ENCODE results near the gene ANKRD11.

Gene ANKRD11

GRCh38 chr16:89341279-89341678, 149.1 kb downstream of the ANKRD11 start:
- WGBS, 2 donors (ENCODE audit: extremely low coverage in 2 of 2, insufficient read length in 2 of 2, insufficient replicate concordance in 1 of 2) = no CpG with 5 or more reads among the region's 7 CpGs
- Histone ChIP-seq H4K91ac (ENCODE audit: low read depth, low read length, poor library complexity) (no peak overlapping the region), H3K9ac (ENCODE audit: low read depth, low read length, poor library complexity) (no peak overlapping the region), H3K4ac (ENCODE audit: low read length) (no peak overlapping the region), H3K4me2 (ENCODE audit: insufficient read depth, low read length, poor library complexity, severe bottlenecking) (no peak overlapping the region), H3K4me3 (ENCODE audit: low read length in 2 of 2) (no peak overlapping the region), H3K9me3 (replicated peaks in 1 of 2; ENCODE audit: control insufficient read depth in 2 of 2, insufficient read depth in 1 of 2, low read depth in 1 of 2, low read length in 2 of 2) (no peaks in the 10 kb centered on the region), H2AFZ (ENCODE audit: low read length) (no peak overlapping the region), H2BK120ac (ENCODE audit: low read depth, low read length) (no peak overlapping the region), H2BK12ac (ENCODE audit: low read length) (no peak overlapping the region), H3K14ac (ENCODE audit: low read length) (no peak overlapping the region), H2BK5ac (ENCODE audit: low read length) (no peak overlapping the region), H3K18ac (ENCODE audit: low read length) (no peak overlapping the region), H3K27me3 (ENCODE audit: control insufficient read depth in 3 of 3, insufficient read depth in 3 of 3, low read depth in 1 of 3, low read length in 3 of 3) (no peaks in the 10 kb centered on the region), H3K4me1 (ENCODE audit: control insufficient read depth in 2 of 2, insufficient read depth in 1 of 2, low read depth in 1 of 2, low read length in 2 of 2) (peaks cover 12 to 15% of the 10 kb centered on the region in 2 donors), H4K8ac (ENCODE audit: low read depth, low read length) (no peak overlapping the region), H3K27ac (replicated peaks; ENCODE audit: low read length) (no peak overlapping the region), H2AK5ac (ENCODE audit: low read depth, low read length) (no peak overlapping the region), H3K23ac (ENCODE audit: low read depth, low read length, poor library complexity) (peak overlapping the region; percentile 75), H3K36me3 (replicated peaks in 1 of 2; ENCODE audit: control insufficient read depth in 2 of 2, insufficient read depth in 2 of 2, low read length in 2 of 2) (peaks cover 3 to 11% of the 10 kb centered on the region in 2 donors), H3K79me1 (ENCODE audit: low read depth, low read length) (peaks cover 26% of the 10 kb centered on the region), H2BK15ac (ENCODE audit: low read length) (no peak overlapping the region)
- DNase-seq (ENCODE audit: low spot score) = no peak

- peaks cover 39% of the 10 kb centered on the region for H3K79me1 ChIP-seq (ENCODE audit: low read depth, low read length)
- peaks cover 3 to 11% of the 10 kb centered on the region in 2 donors for H3K36me3 ChIP-seq (replicated peaks in 1 of 2; ENCODE audit: control insufficient read depth in 2 of 2, insufficient read depth in 2 of 2, low read length in 2 of 2)
- H4K91ac ChIP-seq (ENCODE audit: low read depth, low read length, poor library complexity) = no peak overlapping the region
- H3K27ac ChIP-seq (replicated peaks; ENCODE audit: low read length) = no peak overlapping the region
- H4K8ac ChIP-seq (ENCODE audit: low read depth, low read length) = no peak overlapping the region
- no peak overlapping the region for H2BK120ac ChIP-seq (ENCODE audit: low read depth, low read length)
- H3K4me3 ChIP-seq (ENCODE audit: low read length in 2 of 2) = no peak overlapping the region
- H3K14ac ChIP-seq (ENCODE audit: low read length) = no peak overlapping the region
- no peak overlapping the region for H2BK5ac ChIP-seq (ENCODE audit: low read length)
- H3K27me3 ChIP-seq (ENCODE audit: control insufficient read depth in 3 of 3, insufficient read depth in 3 of 3, low read depth in 1 of 3, low read length in 3 of 3) = no peaks in the 10 kb centered on the region
- no peak overlapping the region for H3K9ac ChIP-seq (ENCODE audit: low read depth, low read length, poor library complexity)
- H3K4me2 ChIP-seq (ENCODE audit: insufficient read depth, low read length, poor library complexity, severe bottlenecking) = no peak overlapping the region
- WGBS, 2 donors (ENCODE audit: extremely low coverage in 2 of 2, insufficient read length in 2 of 2, insufficient replicate concordance in 1 of 2) = no CpG with 5 or more reads among the region's 6 CpGs
- no peak overlapping the region for H3K18ac ChIP-seq (ENCODE audit: low read length)
- no peak overlapping the region for H2BK12ac ChIP-seq (ENCODE audit: low read length)
- H3K4me1 ChIP-seq (ENCODE audit: control insufficient read depth in 2 of 2, insufficient read depth in 1 of 2, low read depth in 1 of 2, low read length in 2 of 2) = peaks cover 22% of the 10 kb centered on the region in 2 donors
- H3K4ac ChIP-seq (ENCODE audit: low read length) = no peak overlapping the region
- H2AK5ac ChIP-seq (ENCODE audit: low read depth, low read length) = no peak overlapping the region
- H2AFZ ChIP-seq (ENCODE audit: low read length) = no peak overlapping the region
- no peak overlapping the region for H3K23ac ChIP-seq (ENCODE audit: low read depth, low read length, poor library complexity)
- no peaks in the 10 kb centered on the region for H3K9me3 ChIP-seq (replicated peaks in 1 of 2; ENCODE audit: control insufficient read depth in 2 of 2, insufficient read depth in 1 of 2, low read depth in 1 of 2, low read length in 2 of 2)
- DNase-seq (ENCODE audit: low spot score) = no peak
- no peak overlapping the region for H2BK15ac ChIP-seq (ENCODE audit: low read length)
These were observed 151.5 kb downstream of the ANKRD11 start for GRCh38 chr16:89338863-89339262.

DNA sequence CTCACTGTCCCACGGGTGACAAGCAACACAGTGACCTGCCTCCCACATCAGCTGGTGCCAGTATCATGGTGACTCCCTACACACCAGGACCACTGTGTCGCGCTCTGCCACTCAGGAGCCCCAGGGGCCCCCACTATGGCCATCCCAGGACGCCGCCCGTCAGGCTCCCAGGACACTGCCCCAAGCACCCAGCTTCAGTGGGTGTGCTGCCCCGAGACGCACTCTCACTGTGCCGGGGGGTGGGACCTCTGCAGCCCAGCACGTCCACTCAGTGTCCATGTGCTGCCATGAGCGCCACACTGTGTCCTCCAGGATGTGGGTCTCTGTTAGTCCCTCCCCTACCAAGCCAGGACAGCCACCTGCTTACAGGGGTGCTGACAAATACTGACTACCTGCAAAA, 152.4 kb downstream of the ANKRD11 start:
- peak overlapping the region; percentile 11 for H2BK5ac ChIP-seq (ENCODE audit: low read length)
- H3K14ac ChIP-seq (ENCODE audit: low read length) = peak overlapping the region; percentile 15
- no peaks in the 10 kb centered on the region for H3K27me3 ChIP-seq (ENCODE audit: control insufficient read depth in 3 of 3, insufficient read depth in 3 of 3, low read depth in 1 of 3, low read length in 3 of 3)
- peaks cover 24 to 31% of the 10 kb centered on the region in 2 donors for H3K4me1 ChIP-seq (ENCODE audit: control insufficient read depth in 2 of 2, insufficient read depth in 1 of 2, low read depth in 1 of 2, low read length in 2 of 2)
- no peak overlapping the region for H2BK12ac ChIP-seq (ENCODE audit: low read length)
- WGBS, 2 donors (ENCODE audit: extremely low coverage in 2 of 2, insufficient read length in 2 of 2, insufficient replicate concordance in 1 of 2) = no CpG with 5 or more reads among the region's 11 CpGs
- H3K4me3 ChIP-seq (ENCODE audit: low read length in 2 of 2) = no peak overlapping the region
- no peak overlapping the region for H4K91ac ChIP-seq (ENCODE audit: low read depth, low read length, poor library complexity)
- H2AFZ ChIP-seq (ENCODE audit: low read length) = no peak overlapping the region
- H3K9ac ChIP-seq (ENCODE audit: low read depth, low read length, poor library complexity) = no peak overlapping the region
- DNase-seq (ENCODE audit: low spot score) = no peak
- H3K23ac ChIP-seq (ENCODE audit: low read depth, low read length, poor library complexity) = peak overlapping the region; percentile 60
- H3K36me3 ChIP-seq (replicated peaks in 1 of 2; ENCODE audit: control insufficient read depth in 2 of 2, insufficient read depth in 2 of 2, low read length in 2 of 2) = peaks cover 0 to 8% of the 10 kb centered on the region in 2 donors
- H3K27ac ChIP-seq (replicated peaks; ENCODE audit: low read length) = no peak overlapping the region
- H4K8ac ChIP-seq (ENCODE audit: low read depth, low read length) = no peak overlapping the region
- H2AK5ac ChIP-seq (ENCODE audit: low read depth, low read length) = no peak overlapping the region
- H3K18ac ChIP-seq (ENCODE audit: low read length) = peak overlapping the region; percentile 32
- H3K79me1 ChIP-seq (ENCODE audit: low read depth, low read length) = peaks cover 33% of the 10 kb centered on the region
- no peak overlapping the region for H2BK15ac ChIP-seq (ENCODE audit: low read length)
- H3K4me2 ChIP-seq (ENCODE audit: insufficient read depth, low read length, poor library complexity, severe bottlenecking) = no peak overlapping the region
- H3K9me3 ChIP-seq (replicated peaks in 1 of 2; ENCODE audit: control insufficient read depth in 2 of 2, insufficient read depth in 1 of 2, low read depth in 1 of 2, low read length in 2 of 2) = no peaks in the 10 kb centered on the region
- no peak overlapping the region for H2BK120ac ChIP-seq (ENCODE audit: low read depth, low read length)
- no peak overlapping the region for H3K4ac ChIP-seq (ENCODE audit: low read length)

DNA sequence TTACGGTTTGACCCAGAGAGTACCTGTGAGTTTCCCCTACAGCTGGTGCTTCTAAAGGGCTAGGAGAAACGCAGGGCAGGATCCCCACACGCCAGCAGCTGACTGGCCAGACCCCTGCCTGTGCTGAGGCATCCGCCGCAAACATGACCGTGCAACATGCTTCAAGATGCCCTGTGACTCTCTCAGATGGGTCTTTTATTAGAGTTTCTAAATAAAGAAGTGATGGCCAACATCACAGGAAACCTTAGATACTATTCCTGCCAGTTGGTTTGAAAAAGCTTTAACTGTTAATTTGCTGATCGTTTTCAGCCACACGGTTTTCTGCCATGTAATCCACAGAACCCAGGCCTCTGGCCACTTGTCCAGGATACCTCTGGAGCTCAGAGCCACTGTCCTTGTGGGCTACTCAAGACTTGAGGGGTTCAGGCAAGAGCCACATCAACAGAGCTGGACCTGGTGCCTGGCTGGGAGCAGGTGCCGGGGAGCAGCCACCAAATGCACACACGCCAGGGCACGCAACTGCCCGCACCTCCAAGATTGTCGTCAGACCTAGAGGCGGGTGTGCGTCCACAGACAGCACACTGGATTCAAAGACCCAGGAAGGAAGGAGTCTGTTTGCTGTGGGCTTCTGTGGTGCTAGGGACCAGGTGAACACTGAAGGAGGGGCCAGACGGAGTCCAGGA, 154.4 kb downstream of the ANKRD11 start:
- Histone ChIP-seq H4K91ac (ENCODE audit: low read depth, low read length, poor library complexity) (no peak overlapping the region), H2AK5ac (ENCODE audit: low read depth, low read length) (no peak overlapping the region), H3K23ac (ENCODE audit: low read depth, low read length, poor library complexity) (peak overlapping the region; percentile 71), H2BK120ac (ENCODE audit: low read depth, low read length) (no peak overlapping the region), H2BK5ac (ENCODE audit: low read length) (no peak overlapping the region), H4K8ac (ENCODE audit: low read depth, low read length) (no peak overlapping the region), H3K14ac (ENCODE audit: low read length) (peak overlapping the region; percentile 76), H3K27ac (replicated peaks; ENCODE audit: low read length) (no peak overlapping the region), H2BK12ac (ENCODE audit: low read length) (no peak overlapping the region), H3K79me1 (ENCODE audit: low read depth, low read length) (peaks cover 24% of the 10 kb centered on the region), H3K4ac (ENCODE audit: low read length) (no peak overlapping the region), H3K4me1 (ENCODE audit: control insufficient read depth in 2 of 2, insufficient read depth in 1 of 2, low read depth in 1 of 2, low read length in 2 of 2) (peaks cover 24 to 38% of the 10 kb centered on the region in 2 donors), H3K18ac (ENCODE audit: low read length) (no peak overlapping the region), H3K27me3 (ENCODE audit: control insufficient read depth in 3 of 3, insufficient read depth in 3 of 3, low read depth in 1 of 3, low read length in 3 of 3) (no peaks in the 10 kb centered on the region), H3K4me2 (ENCODE audit: insufficient read depth, low read length, poor library complexity, severe bottlenecking) (no peak overlapping the region), H2AFZ (ENCODE audit: low read length) (no peak overlapping the region), H2BK15ac (ENCODE audit: low read length) (no peak overlapping the region), H3K4me3 (ENCODE audit: low read length in 2 of 2) (no peak overlapping the region), H3K9ac (ENCODE audit: low read depth, low read length, poor library complexity) (peak overlapping the region; percentile 78), H3K9me3 (replicated peaks in 1 of 2; ENCODE audit: control insufficient read depth in 2 of 2, insufficient read depth in 1 of 2, low read depth in 1 of 2, low read length in 2 of 2) (no peaks in the 10 kb centered on the region), H3K36me3 (replicated peaks in 1 of 2; ENCODE audit: control insufficient read depth in 2 of 2, insufficient read depth in 2 of 2, low read length in 2 of 2) (peaks cover 0 to 5% of the 10 kb centered on the region in 2 donors)
- DNase-seq (ENCODE audit: low spot score) = no peak
- WGBS, 2 donors (ENCODE audit: extremely low coverage in 2 of 2, insufficient read length in 2 of 2, insufficient replicate concordance in 1 of 2) = no CpG with 5 or more reads among the region's 16 CpGs
